NCI-H82 (cell line): ENCODE data around the gene MTCL1.

Experiments
- DNase-seq: peaks from one replicate; lab custom pipeline; 2025; lab: John Stamatoyannopoulos, UW

MTCL1 gene

DNA sequence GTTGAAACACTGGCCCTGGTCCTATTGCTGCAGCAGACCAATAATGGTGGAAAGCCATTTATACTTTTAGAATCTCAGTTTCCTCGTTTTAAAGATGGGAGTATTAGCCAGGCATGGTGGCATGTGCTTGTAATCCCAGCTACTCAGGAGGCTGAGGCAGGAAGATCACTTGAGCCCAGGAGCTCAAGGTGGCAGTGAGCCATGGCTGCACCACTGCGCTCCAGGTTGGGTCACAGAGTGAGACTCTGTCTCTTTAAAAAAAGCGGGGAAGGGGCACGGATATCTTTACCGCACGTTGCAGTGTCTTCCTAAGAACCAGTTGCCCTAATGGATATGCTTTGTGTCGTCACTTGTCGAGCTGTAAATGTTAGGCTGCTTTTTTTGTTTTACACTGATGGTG, 8.3 kb downstream of the MTCL1 start:
- DNase-seq, result no peak

- no peak for DNase-seq
Measured at GRCh38 chr18:8715599-8715998, 10.2 kb downstream of the MTCL1 start.

DNA sequence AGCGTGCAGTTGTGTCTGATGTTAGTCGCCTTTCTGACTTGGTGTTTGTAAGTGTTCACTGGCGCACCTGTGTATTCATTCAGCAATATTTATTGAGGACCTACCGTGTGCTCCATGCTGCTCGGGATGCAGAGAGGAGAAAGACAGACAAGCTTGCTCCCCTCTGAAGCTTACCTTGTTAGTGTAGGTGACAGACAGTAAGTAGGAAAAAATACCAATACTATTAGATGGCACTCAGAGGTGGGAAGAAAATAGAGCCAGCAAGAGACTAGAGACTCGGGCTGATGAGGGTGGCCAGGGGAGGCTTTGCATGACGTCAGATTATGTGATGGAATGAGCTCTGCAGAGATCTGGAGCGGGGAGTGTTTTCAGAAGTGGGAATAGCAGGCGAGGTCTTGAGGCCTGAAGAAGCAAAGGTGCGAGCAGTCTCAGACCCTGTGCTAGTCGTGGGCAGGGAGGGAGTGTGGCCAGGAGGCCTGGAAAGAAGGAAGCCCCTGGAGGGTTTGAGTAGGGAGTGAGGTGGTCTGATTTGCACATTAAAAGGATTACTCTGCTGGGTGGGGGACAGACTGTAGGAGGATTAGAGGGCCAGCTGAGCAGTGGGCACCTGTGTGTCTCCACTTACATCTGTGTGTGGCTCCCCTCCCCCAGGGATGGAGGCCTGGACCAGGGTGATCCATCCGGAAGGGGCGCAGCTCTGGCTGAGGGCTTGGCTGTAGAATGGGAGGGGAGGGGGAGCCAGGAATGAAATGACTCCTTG, 11.8 kb downstream of the MTCL1 start:
- DNase-seq, result peak; percentile 99

DNA sequence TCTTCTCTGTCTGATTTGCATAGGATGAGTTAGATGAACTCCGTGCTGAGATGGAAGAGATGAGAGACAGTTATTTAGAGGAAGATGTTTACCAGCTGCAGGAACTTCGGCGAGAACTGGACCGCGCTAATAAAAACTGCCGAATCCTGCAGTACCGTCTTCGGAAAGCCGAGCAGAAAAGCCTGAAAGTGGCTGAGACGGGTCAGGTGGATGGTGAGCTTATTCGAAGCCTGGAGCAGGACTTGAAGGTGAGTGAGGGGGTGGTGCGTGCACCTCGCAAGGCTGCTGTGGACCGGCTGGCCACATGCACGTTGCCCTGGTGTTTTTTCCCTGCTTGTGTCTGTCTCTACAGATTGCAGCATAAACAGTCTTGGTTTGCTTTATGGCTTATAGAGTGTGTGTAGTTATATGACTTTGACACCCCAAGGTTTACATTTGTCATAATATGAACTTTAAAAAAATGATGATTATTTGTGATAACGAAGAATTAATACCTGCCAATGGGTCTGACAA, 13.1 kb downstream of the MTCL1 start:
- DNase-seq, result no peak

- no peak for DNase-seq
Measured at GRCh38 chr18:8719192-8719591, 13.8 kb downstream of the MTCL1 start.

- DNase-seq, result no peak
Measured at GRCh38 chr18:8720141-8720540, 14.8 kb downstream of the MTCL1 start.

DNA sequence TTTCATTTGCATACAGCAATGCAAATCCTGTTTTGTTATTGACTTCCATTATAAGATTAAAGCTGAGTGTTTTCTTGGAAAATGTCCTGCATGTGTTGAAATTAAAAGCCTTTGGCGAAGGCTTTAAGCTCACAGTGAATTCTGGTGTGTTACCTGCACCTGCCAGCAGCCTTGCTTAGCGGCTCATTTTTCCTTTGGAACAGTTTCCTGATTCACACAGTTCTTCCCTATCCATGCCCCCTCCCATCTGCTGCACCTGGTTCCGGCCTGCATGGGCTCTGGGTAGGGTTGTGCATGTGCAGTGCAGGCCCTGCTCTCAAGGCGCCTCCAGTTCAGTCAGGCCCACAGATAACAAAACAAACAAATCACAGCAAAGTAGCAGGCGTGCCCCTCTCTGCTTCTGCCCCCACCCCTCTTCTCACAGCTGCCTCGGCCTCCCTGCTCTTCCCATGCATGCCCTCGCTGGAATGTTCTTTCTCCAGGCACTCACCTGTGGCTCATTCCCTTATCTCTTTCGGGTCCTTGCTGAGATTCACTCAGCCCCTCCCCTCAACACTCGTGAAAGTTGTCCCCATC, 15.8 kb downstream of the MTCL1 start:
- DNase-seq, result no peak

DNA sequence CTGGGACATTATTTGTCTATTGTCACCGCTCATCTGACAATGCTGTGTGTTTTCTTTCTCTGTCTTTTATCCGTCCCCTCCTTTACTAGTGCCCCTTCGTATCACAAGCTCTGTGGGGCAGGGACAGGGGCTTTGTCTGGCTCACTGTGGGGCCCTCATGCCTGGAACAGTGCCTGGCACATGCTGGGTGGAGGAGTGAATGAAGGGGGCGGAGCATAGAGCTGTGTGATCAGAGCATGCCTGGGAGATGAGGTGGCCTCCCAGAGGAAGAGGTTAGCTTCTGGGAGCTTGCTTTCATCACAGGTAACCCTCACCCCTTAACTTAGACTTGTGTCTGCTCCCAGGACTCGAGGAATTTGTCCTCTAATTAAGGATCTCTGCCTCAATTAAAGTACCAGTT, 16.4 kb downstream of the MTCL1 start:
- DNase-seq, result no peak

- DNase-seq, result no peak
Measured at GRCh38 chr18:8722946-8723820, 17.8 kb downstream of the MTCL1 start.

DNA sequence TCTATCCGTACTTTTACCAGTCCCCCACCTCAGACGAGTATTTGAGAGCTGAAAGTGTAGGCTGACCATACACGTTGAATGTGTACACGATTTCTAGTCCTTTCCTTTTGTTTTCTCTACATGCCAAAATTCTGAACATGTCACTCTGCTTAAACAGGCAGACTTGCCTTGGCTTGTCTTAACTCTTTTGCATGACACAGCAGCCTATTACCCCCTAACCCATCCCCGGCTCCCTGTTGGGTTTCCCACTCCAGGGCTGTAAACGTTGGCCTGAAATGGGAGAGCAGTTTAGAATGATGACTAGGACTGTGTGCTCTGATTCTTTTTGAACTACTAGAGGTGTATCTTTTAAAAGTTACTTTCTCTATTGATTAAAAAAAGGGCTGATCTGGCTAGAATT, 19.1 kb downstream of the MTCL1 start:
- DNase-seq, result no peak

- DNase-seq, result no peak
Measured at GRCh38 chr18:8726281-8726680, 20.9 kb downstream of the MTCL1 start.

DNA sequence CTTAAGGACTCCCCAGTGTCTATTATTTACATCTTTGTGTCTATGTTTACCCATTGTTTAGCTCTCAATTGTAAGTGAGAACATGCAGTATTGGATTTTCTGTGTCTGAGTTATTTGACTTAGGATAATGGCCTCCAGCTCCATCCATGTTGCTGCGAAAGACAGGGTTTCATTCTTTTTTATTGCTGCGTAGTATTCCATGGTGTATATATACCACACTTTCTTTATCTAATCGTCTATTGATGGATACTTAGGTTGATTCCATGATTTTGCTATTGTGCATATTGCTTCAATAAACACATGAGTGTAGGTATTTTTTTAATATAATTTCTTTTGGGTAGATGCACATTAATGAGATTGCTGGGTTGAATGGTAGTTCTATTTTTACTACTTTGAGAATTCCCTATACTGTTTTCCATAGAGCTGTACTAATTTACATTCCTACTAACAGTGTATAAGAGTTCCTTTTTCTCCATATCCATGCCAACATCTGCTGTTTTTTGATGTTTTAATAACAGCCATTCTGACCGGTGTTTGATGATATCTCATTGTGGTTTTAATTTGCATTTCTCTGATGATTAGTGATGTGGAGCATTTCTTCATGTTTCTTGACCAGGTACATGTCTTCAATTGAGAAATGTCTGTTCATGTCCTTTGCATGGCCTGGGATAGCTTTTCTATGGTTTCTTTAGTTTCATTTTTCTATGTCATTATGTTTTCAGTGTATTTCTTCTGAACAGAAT, 21.8 kb downstream of the MTCL1 start:
- DNase-seq, result no peak

GRCh38 chr18:8730080-8730827, 24.9 kb downstream of the MTCL1 start:
- no peak for DNase-seq

- no peak for DNase-seq
Measured at GRCh38 chr18:8732442-8733360, 27.3 kb downstream of the MTCL1 start.

DNA sequence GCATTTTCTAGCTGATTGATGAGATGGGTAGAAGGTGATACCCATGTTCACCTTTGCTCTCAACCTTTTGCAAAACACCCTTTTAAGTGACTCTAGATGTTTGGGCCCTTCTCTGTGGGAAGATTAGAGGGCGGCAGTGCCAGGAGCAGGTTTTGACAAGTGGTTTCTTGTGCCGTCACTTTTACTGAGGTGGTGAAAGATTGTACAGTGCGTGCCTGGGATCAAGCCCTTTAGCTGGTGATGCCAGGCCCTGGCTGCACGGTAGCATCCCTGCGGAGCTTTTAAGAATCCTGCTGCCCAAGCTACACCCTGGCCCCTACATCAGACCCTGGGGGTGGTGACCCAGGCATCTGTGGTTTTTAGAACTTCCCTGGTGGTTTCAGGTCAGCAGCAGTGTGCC, 29.1 kb downstream of the MTCL1 start:
- DNase-seq, result no peak

DNA sequence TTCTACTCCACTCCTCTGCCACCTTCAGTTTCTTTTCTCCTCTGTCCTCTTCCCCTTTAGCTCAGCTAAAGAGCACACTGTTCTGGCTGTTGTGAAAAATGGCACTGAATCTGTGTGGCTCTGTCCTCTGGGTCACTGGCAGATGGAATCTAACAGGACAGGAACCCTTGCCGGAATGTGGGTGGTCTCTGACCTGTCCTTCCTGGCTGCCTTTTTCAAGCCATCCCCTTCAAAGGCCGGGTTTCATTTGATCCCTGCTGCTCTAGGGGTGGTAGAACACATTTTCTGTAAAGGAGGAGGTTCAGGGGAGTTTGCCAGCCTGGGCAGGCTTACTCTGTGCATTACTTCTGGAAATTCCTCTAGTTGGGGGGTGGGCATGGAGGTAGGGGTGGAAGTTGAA, 29.9 kb downstream of the MTCL1 start:
- DNase-seq, result no peak

DNA sequence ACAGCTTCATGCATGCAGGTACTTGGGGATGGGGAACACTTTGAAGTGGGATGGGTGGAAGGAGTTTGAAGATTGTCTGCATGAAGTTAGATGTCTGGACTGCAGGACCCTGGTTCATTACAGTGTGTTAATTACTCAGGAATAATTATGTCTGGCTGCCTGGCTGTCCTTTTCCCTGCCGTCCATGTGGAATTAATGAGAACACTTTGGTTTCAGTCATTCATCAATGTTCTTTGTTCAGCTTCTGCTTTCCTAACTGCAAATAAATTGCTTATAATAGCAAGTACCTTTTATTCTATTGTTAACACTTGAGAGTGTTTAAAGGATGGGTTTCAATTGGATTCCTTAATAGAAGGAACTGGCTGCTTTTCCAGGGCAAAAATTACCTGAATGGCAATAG, 35.8 kb downstream of the MTCL1 start:
- no peak for DNase-seq

- DNase-seq, result no peak
Measured at GRCh38 chr18:8741532-8741931, 36.2 kb downstream of the MTCL1 start.

DNA sequence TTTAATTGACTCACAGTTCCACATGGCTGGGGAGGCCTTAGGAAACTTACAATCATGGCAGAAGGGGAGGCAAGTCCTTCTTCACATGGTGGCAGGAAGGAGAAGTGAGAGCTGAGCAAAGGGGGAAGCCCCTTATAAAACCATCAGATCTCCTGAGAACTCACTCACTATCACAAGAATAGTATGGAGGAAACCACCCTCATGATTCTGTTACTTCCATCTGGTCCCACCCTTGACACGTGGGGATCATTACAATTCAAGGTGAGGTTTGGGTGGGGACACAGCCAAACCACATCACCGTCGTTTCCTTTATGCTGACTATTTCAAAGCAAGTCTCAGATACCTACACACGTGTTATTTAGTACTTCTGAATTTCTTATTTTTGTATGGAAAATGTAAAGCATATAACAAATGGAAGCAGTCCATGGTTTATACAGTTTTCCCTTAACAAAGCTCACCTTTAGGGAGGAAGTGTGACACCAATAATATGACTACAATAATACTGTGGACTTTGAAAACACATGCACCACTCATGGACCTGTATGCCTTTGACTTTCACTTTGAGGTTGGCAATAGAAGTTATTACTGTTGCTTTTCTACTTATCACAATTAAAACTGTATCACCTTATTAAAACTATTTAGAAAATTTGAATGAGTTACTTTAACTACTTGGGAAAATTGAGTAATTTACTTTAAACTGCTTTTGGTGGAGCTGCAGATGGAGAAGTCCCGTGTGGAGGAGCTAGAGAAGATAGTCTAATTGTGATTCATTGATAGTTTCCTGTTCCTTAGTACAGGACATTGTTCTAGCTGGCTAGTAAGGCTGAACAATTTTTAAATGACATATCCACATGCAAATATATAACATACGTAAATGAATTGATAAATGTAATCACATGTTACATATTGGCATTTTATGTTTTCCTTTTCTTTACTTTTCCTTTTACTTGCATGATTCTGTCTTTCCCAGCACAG, 37.3 kb downstream of the MTCL1 start:
- no peak for DNase-seq
